Measurements from ENCODE around the gene FABP1.

FABP1 gene

DNA sequence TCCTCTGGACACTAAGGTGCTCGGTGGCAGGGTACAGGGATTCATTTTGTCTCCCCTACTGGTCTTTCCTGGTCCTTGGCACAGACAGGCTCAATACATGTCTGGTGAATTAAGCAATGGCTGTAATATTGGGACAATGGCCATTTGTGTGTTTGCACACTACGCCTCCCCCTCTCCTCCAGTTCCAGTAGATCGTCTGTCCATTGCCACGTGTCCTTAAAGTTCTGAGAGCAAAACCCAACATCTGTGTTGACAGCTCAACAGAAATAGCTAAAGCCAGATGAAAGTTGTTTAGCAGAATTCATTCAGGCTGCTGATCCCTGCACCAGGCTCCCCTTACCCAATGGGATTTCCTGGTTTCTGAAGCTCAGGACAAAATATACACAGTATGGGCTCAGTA lies 9.0 kb upstream of the FABP1 start:
- DNase-seq = no peak

DNA sequence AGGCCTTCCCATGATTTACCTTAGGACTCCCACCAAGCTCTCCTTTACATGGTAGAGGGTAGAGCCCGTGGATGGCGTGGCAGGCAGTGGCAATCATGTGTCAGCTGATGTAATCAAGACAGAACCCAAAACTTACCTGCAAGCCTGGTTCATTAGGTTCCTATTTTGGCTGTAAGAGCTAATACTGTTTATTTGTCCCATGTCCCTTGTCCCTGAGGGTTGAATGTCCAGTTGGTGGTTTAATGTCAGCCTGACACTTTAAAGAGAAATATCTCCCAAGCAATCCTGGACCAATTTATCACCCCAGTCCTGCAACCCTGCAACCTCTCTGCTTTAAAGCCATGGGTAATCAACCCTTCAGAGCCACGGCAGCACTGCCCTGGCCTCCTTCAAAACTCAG lies 6.0 kb upstream of the FABP1 start:
- DNase-seq = no peak

DNA sequence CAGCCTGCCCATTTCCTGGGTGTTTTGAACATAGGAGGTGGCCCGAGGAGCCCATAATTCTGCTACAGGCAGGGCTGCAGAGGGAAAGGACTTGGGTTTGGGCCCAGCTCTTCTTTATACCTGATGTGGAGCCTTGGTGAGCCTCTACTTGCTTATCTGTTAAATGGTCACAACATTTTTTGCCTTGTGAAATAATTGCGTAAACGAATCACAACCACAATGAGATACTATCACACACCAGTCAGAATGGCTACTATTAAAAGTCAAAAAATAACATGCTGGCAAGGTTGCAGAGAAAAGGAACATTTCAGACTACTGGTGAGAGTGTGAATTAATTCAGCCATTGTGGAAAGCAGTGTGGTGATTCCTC lies 4.1 kb upstream of the FABP1 start:
- no peak for DNase-seq

DNA sequence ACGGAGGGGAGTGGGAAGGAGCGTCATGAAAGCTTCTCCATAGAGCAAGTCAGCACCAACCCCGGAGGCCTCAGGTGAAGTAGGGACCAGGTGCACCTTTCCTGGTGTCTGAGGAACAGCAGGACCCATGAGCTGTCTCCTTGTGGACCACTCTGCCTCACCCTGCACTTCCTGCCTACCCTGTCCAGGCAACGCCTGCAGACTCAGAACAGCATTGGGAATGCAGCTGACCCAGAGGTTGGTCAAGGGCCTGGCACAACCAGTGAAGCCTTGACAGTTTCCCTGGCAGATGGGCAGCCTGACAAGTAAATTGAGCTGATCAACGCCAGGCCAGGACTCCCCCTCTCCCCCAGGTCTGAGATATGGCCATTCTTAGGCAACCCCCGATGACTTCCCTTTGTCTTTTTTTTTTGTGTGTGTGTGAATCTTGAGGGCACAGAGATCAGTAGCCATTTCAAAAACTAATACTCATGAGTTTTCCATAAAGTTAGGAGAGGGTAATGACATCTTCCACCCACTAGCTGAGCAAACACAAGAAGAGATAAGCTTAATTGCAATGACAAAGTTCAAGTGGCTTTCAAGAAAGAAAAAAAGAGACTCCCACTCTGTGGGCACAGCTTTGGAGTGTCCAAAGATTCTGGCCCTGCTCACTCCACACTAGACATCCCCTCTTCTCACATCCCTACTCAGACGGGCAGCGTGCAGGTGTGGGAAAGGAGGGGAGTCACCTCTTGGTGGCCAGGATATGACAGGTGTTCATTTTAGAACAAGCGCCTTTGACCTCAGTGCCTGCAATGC lies 3.5 kb upstream of the FABP1 start:
- DNase-seq = no peak

GRCh38 chr2:88129313-88129959 lies 1.6 kb upstream of the FABP1 start:
- no peak for DNase-seq

GRCh38 chr2:88128654-88129312 lies 921 bp upstream of the FABP1 start:
- DNase-seq = no peak

DNA sequence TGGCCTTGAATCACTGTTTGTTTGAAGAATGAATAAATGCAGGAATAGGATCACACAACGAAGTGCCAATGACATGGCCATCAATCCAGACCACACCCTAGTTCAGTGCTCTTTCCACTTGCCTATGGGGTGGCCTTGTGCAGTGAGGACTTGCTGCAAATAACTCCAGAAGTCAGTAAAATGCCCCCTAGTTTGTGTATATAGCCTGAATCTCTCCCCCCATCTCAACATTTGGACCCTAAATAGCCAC lies 299 bp downstream of the FABP1 start:
- DNase-seq = no peak

- no peak for DNase-seq
Observed at GRCh38 chr2:88126772-88127637, 857 bp downstream of the FABP1 start.

GRCh38 chr2:88125924-88126771 lies 1.7 kb downstream of the FABP1 start:
- no peak for DNase-seq

GRCh38 chr2:88125344-88125923 lies 2.4 kb downstream of the FABP1 start:
- no peak for DNase-seq

- DNase-seq = no peak
Observed at GRCh38 chr2:88123975-88124917, 3.6 kb downstream of the FABP1 start.

DNA sequence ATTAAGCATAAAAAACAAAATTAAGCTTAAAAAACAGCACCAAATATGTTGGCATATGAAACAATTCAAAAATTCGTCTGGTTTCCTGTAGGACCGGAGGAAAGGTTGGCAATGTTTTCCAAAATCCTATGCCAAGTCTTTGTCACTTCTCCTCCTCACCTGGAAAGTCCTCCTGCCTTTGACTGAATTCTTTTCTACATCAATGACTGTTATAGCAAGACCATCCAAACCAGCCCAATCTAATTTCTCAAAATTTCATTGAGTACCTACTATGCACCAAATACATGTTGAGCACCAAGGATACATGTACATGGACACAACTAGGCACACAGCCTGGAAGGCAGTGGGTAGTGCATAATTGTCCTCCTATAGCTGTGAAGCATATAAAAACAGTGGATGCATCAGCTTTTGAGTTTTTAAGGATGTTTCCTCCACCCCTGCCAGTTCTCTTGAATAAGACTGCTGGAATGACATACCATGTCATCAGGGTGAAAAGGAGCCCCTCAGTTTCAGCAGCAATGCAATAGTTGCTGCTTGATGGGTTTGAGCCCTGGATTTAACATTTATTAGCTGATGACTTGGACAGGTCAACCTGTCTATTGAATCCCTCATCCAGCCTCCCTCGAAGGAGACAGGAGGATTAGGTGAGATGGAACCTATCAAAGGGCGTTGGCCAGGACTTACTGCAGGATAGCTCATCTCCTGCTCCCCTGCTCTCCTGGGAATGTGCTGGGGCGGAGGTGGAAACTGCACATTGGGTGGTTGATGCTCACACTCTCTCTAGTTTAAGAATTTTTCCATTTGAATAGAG lies 4.5 kb downstream of the FABP1 start:
- no peak for DNase-seq

DNA sequence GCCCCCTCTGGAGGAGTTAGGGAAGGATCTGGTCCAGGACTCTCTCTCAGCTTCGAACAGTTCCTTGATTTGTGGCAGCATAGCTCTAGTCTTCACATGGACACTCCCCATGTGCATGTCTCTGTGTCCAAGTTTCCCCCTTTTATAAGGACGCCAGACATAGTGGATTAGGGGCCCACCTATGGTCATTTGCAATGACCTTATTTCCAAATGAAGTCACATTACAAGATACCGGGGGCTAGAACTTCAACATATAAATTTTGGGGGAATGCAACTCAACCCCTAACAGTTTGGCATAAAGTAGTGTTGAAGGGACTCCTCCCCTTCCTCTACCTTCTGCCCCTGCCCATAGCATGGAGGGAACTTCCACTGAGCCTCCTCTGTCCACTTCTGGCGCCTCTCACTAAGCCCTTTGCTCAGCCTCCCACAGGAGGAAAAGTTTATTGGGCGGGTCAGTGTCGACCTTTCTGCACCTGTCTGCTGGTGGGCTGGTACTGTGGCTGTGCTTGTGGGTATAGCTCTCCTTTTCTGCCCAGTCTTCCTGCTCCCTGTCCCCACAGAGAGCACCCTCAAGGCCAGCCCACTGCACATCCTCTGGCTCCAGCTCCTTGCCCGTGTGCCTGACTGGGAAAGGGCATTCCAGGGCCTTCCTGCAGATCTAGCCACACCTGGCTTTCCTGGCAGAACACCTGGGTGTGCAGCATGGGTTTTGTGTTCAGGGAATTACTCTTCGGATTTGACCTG lies 5.5 kb downstream of the FABP1 start:
- no peak for DNase-seq

DNA sequence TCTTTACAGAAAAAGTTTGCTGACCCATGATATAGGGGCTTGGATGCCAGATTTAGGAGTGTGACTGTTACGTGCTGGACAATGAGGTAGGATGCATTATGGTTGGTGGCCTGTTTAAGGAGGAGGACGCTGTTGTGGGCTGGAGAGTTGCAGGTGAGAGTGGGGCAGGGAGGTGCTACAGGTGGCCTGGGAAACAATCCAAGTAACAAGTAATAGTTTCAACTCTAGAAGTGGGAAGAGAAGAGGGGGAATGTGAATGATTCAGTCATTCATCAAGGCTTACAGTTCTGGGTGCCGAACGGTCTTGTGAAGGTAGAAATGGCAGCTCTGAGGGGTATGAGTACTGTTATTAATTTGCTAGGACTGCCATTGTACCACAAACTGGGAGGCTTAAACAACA lies 6.2 kb downstream of the FABP1 start:
- no peak for DNase-seq

DNA sequence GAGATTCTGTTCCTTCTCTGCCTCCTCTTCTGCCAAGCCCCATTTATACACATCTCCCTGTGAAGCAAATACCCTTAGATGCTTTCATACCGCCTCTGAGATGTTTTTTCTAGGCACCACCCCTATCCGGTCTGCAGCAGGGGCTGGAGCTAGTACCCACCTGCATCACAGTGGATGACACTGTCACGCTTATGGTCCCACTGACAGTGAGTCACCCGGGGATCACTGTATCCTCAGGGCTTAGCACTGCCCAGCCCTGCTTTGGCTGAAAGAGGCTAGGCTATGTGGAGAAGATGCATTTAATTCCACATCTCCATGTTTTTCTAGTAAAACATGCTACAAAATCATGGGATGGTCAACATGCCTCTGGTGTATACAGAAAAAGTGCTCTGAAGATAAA lies 9.9 kb downstream of the FABP1 start:
- no peak for DNase-seq

DNA sequence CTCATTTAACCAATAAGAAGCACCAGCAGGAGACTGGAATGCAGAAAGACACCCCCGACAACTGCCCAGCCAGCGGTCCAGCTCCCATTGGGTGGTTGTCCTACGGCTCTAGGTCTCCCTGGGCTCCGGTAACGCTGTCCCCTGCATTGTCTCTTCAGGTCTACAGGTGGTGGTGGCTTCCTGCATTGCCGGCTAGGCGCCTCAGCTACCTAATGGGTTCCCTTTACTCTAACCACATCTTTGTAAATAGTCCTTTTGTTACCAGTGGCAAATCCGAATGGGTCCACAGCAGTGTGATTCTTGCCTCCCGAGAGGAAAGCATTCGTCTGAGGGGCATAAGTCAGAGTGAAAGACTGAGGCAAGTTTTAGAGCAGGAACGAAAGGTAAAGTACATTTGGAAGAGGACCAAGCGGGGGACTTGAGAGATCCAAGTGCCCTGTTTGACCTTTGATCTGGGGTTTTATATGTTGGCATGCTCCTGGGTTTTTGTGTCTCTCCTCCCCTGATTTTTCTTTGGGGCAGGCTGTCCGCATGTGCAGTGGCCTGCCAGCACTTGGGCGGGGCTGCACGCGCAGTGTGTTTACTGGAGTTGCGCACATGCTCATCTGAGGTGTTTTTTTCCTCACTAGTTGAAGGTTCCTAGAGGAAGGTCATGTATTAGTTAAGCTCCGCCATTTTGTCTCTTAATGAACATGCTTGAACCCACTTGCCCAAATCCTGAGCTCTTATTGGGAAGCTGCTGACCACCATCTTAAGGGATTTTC lies 11.0 kb downstream of the FABP1 start:
- no peak for DNase-seq

GRCh38 chr2:88115825-88116518 lies 11.9 kb downstream of the FABP1 start:
- DNase-seq = no peak

GRCh38 chr2:88114889-88115288 lies 13.0 kb downstream of the FABP1 start:
- no peak for DNase-seq

Data from inflammatory macrophage treated with lipopolysaccharide for 1 hour (primary cell).